IMR-90 (cell line): Measurements from ENCODE around the gene NXN. TPM values are rescaled to one million over a fixed set of nuclear protein-coding genes. Genes with fewer than 3 reads are reported as not detected.

Experiments
- ATAC-seq: fragments of 200-7000 bp; cut with Tn5 transposase; 2 replicates; pipeline ENCODE4 v1.9.1; 2020; ENCODE audit warnings: low read depth, mild to moderate bottlenecking, moderate library complexity
- BruUV-seq: library from RNA; stranded (reverse); fragments of 400-500 nt; replicated peaks from 2 replicates; lab custom pipeline; 2021; lab: Mats Ljungman, UMichigan
- CTCF ChIA-PET: fragments of 300-600 bp; formaldehyde crosslinking; extraction: SDS; loops from one replicate; lab custom pipeline; 2021; ENCODE audit warnings: antibody characterized with exemption; lab: Yijun Ruan, JAX
- POLR2A ChIA-PET: fragments of 300-600 bp; sonication (Branson Sonifier 250); formaldehyde crosslinking; loops from one replicate; lab custom pipeline; 2022; ENCODE audit warnings: antibody characterized with exemption; ENCODE audit not compliant: unreplicated experiment; lab: Charles Lee
- DNase-seq: peaks from one replicate; pipeline ENCODE4 v3.0.0; 2013
- H2AFZ ChIP-seq: replicated peaks from 2 replicates; pipeline ENCODE3; 2013; ENCODE audit warnings: low read length, mild to moderate bottlenecking; ENCODE audit not compliant: poor library complexity
- H2AK5ac ChIP-seq: 2 replicates; pipeline ENCODE4 v1.6.1; 2013; ENCODE audit warnings: low read depth, low read length, inconsistent platforms
- H2AK9ac ChIP-seq: replicated peaks from 2 replicates; pipeline ENCODE3; 2013; ENCODE audit warnings: mild to moderate bottlenecking, low read depth, low read length, moderate library complexity; ENCODE audit not compliant: poor library complexity
- H2BK120ac ChIP-seq: 2 replicates; pipeline ENCODE4 v1.6.1; 2013; ENCODE audit warnings: low read depth, low read length, inconsistent platforms
- H2BK15ac ChIP-seq: 3 replicates; pipeline ENCODE4 v1.6.1; 2013; ENCODE audit warnings: low read depth, low read length, inconsistent platforms
- H2BK20ac ChIP-seq: 2 replicates; pipeline ENCODE4 v1.6.1; 2013; ENCODE audit warnings: low read depth, mild to moderate bottlenecking, inconsistent platforms, low read length, moderate library complexity
- H2BK5ac ChIP-seq: 2 replicates; pipeline ENCODE4 v1.6.1; 2013; ENCODE audit warnings: mild to moderate bottlenecking, low read depth, low read length, inconsistent platforms; ENCODE audit not compliant: poor library complexity, severe bottlenecking
- H3K14ac ChIP-seq: replicated peaks from 2 replicates; pipeline ENCODE4 v1.6.1; 2013; ENCODE audit warnings: low read depth, low read length, inconsistent platforms
- H3K18ac ChIP-seq: 2 replicates; pipeline ENCODE4 v1.6.1; 2013; ENCODE audit warnings: low read depth, low read length, control low read depth
- H3K23ac ChIP-seq: 2 replicates; pipeline ENCODE4 v1.6.1; 2013; ENCODE audit warnings: low read depth, low read length, inconsistent platforms
- H3K27ac ChIP-seq: 2 replicates; pipeline ENCODE4 v1.5.1; 2013; ENCODE audit warnings: mild to moderate bottlenecking, control low read depth, low read length; ENCODE audit not compliant: insufficient read depth
- H3K27me3 ChIP-seq: 2 replicates; pipeline ENCODE4 v1.6.1; 2013; ENCODE audit warnings: low read length; ENCODE audit not compliant: control insufficient read depth, insufficient read depth
- H3K36me3 ChIP-seq: 2 replicates; pipeline ENCODE4 v1.6.1; 2013; ENCODE audit warnings: low read length, mixed read lengths; ENCODE audit not compliant: control insufficient read depth, insufficient read depth
- H3K4ac ChIP-seq: 2 replicates; pipeline ENCODE4 v1.6.1; 2013; ENCODE audit warnings: low read depth, low read length, inconsistent platforms
- H3K4me1 ChIP-seq: 2 replicates; pipeline ENCODE4 v1.6.1; 2013; ENCODE audit warnings: low read length, mixed read lengths; ENCODE audit not compliant: control insufficient read depth, insufficient read depth
- H3K4me2 ChIP-seq: 2 replicates; pipeline ENCODE4 v1.6.1; 2013; ENCODE audit warnings: low read depth, mild to moderate bottlenecking, control low read depth, low read length, moderate library complexity
- H3K4me3 ChIP-seq: 2 replicates; pipeline ENCODE4 v1.5.1; 2013; ENCODE audit warnings: low read depth, mild to moderate bottlenecking, control low read depth, low read length, moderate library complexity; ENCODE audit not compliant: insufficient read depth
- H3K56ac ChIP-seq: 2 replicates; pipeline ENCODE4 v1.6.1; 2013; ENCODE audit warnings: low read length, inconsistent platforms; ENCODE audit not compliant: insufficient read depth; ENCODE audit errors: extremely low read depth
- H3K79me1 ChIP-seq, 2 experiments: 2 replicates each; pipeline ENCODE4 v1.6.1; 2013; ENCODE audit warnings: low read length in 2 of 2, inconsistent platforms in 1 of 2, low read depth in 1 of 2
- H3K9ac ChIP-seq: 2 replicates; pipeline ENCODE4 v1.6.1; 2013; ENCODE audit warnings: low read depth, low read length, control low read depth
- H3K9me1 ChIP-seq: 2 replicates; pipeline ENCODE4 v1.6.1; 2013; ENCODE audit warnings: low read length, inconsistent platforms; ENCODE audit not compliant: insufficient read depth
- H3K9me3 ChIP-seq: 2 replicates; pipeline ENCODE4 v1.6.1; 2013; ENCODE audit warnings: low read length; ENCODE audit not compliant: control insufficient read depth, insufficient read depth
- H4K20me1 ChIP-seq: 2 replicates; pipeline ENCODE4 v1.6.1; 2013; ENCODE audit warnings: low read length, inconsistent platforms; ENCODE audit not compliant: insufficient read depth
- H4K5ac ChIP-seq: 2 replicates; pipeline ENCODE4 v1.6.1; 2013; ENCODE audit warnings: mild to moderate bottlenecking, low read depth, low read length, control low read depth
- H4K8ac ChIP-seq, 2 experiments: 2 replicates each; pipeline ENCODE4 v1.6.1; 2013; ENCODE audit warnings: low read depth in 2 of 2, low read length in 2 of 2, control low read depth in 1 of 2, inconsistent platforms in 1 of 2
- H4K91ac ChIP-seq: 2 replicates; pipeline ENCODE4 v1.6.1; 2013; ENCODE audit warnings: low read depth, low read length, inconsistent platforms; ENCODE audit not compliant: insufficient read depth
- MAFK ChIP-seq: IDR thresholded peaks from 2 replicates; pipeline ENCODE4 v1.6.1; 2012; ENCODE audit warnings: low read depth, low read length, improper control_type of control experiment
- NFE2L2 ChIP-seq: fragments of 150-350 bp; IDR thresholded peaks from 2 replicates; pipeline ENCODE4 v1.6.1; 2016; ENCODE audit warnings: low read depth, mild to moderate bottlenecking, low read length
- RAD21 ChIP-seq: IDR thresholded peaks from 2 replicates; pipeline ENCODE4 v1.6.1; 2012; ENCODE audit warnings: low read length, improper control_type of control experiment
- RCOR1 ChIP-seq: IDR thresholded peaks from 2 replicates; pipeline ENCODE4 v1.6.1; 2012; ENCODE audit warnings: mild to moderate bottlenecking, low read length, improper control_type of control experiment; ENCODE audit not compliant: insufficient replicate concordance
- SMC3 ChIP-seq: fragments of 150-350 bp; IDR thresholded peaks from 2 replicates; pipeline ENCODE4 v1.6.1; 2016; ENCODE audit warnings: low read depth, mild to moderate bottlenecking, antibody characterized with exemption, low read length, moderate library complexity
- USF2 ChIP-seq: fragments of 150-350 bp; IDR thresholded peaks from 2 replicates; pipeline ENCODE4 v1.6.1; 2017; ENCODE audit warnings: mild to moderate bottlenecking, antibody characterized with exemption, low read length, low read depth
- WGBS, 2 experiments: methylation state at CpG; one replicate each; pipeline versions ENCODE4 v1.1.5 to v1.1.7; 2013; ENCODE audit warnings: missing lambda C conversion rate in 2 of 2; ENCODE audit not compliant: insufficient read length in 1 of 2; ENCODE audit errors: extremely low coverage in 2 of 2; 5-methylcytosine and 5-hydroxymethylcytosine counted together
- dilution Hi-C: fragments of 300-500 bp; cut with HindIII; formaldehyde crosslinking; loops from one replicate; pipeline ENCODE4 v1.14.3; 2018; ENCODE audit warnings: low sequenced_read_pairs; ENCODE audit not compliant: unreplicated experiment
- in situ Hi-C: fragments of 300-500 bp; cut with MboI; formaldehyde crosslinking; loops from 3 replicates; pipeline ENCODE4 v1.14.3; 2019; ENCODE audit warnings: low sequenced_read_pairs, inconsistent platforms, mixed read lengths
- intact Hi-C: fragments of 100-400 bp; cut with micrococcal nuclease; formaldehyde crosslinking; loops from 2 replicates; pipeline ENCODE4 v1.10.0; 2022
- polyA plus RNA-seq, 3 experiments: library from polyadenylated mRNA; depleted of rRNA; stranded (reverse); fragments of >200 nt; gene quantifications; 2 replicates each; pipeline ENCODE4 v1.2.3, GENCODE V29; 2012; ENCODE audit warnings: low replicate concordance in 1 of 3
- total RNA-seq: library from RNA; depleted of rRNA; stranded (reverse); fragments of >200 nt; gene quantifications from 2 replicates; pipeline ENCODE4 v1.2.3, GENCODE V29; 2012

The NXN gene
- total and polyA plus RNA-seq, 2 of the 4 experiments (the other 2 are of a cell fraction) = 52.5 to 116 TPM

- Histone ChIP-seq H4K8ac (no peak overlapping the region), H3K27ac (no peak overlapping the region), H2AK9ac (peak overlapping the region; percentile 28), H3K9me3 (no peaks in the 10 kb centered on the region), H3K4me1 (no peaks in the 10 kb centered on the region), H3K4me3 (no peak overlapping the region), H2BK5ac (no peak overlapping the region), H2BK120ac (no peak overlapping the region), H2BK20ac (no peak overlapping the region), H3K9ac (no peak overlapping the region), H4K5ac (no peak overlapping the region), H3K14ac (no peak overlapping the region), H3K9me1 (peaks cover 6% of the 10 kb centered on the region; the same call in 1 of the 2 replicates), H3K56ac (no peak overlapping the region), H3K79me1 (peaks cover 0 to 9% of the 10 kb centered on the region in 2 experiments; a peak in 2 of 4 replicates), H3K18ac (no peak overlapping the region), H4K20me1 (peaks cover 16% of the 10 kb centered on the region), H4K91ac (no peak overlapping the region), H2BK15ac (no peak overlapping the region), H3K23ac (no peak overlapping the region), H3K36me3 (peaks cover 60% of the 10 kb centered on the region), H2AK5ac (no peak overlapping the region), H3K27me3 (no peaks in the 10 kb centered on the region), H2AFZ (no peak overlapping the region), H3K4ac (no peak overlapping the region), H3K4me2 (no peak overlapping the region)
- dilution Hi-C loops = no loop called here
- ATAC-seq (no peak), DNase-seq (no peak)
- intact Hi-C loops = no loop called here
- CTCF ChIA-PET = interaction anchor here (0.6 kb wide), 1 partner anchor 24 kb away, joined by 3 read pairs; no protein-coding TSS in a partner anchor
- TF ChIP-seq RAD21 = no peak
- no peak for TF ChIP-seq SMC3
- no peak for TF ChIP-seq RCOR1
- no peak for TF ChIP-seq USF2
- TF ChIP-seq MAFK = no peak
- TF ChIP-seq NFE2L2 = no peak
- WGBS, 2 experiments = 98% methylated on average over 10 of the region's 19 CpGs; no CpG with 5 or more reads in 1 of the 2 experiments
- in situ Hi-C loops = no loop called here
- POLR2A ChIA-PET = no interaction called here
- no TSS peak for BruUV-seq
Observed at GRCh38 chr17:819251-819650, 160.3 kb downstream of the NXN start.
